Fibroblast of villous mesenchyme (primary cell): ENCODE results near the gene STK39. TPM values are rescaled to one million over a fixed set of nuclear protein-coding genes. Genes with fewer than 3 reads are reported as not detected.

Experiments used
- DNase-seq: peaks from one replicate; pipeline ENCODE4 v3.0.0-alpha.2; 2010; ENCODE audit warnings: low read depth
- H3K4me3 ChIP-seq: 2 replicates; pipeline ENCODE4 v1.5.1; 2011; ENCODE audit warnings: low read depth, mild to moderate bottlenecking, low read length
- total RNA-seq: library from RNA; depleted of rRNA; stranded (reverse); fragments of >200 nt; gene quantifications from 2 replicates; pipeline ENCODE4 v1.2.3, GENCODE V29; 2012
- TF ChIP-seq, protein P1 (sequence below): IDR thresholded peaks from 2 replicates; pipeline ENCODE4 v1.5.1; 2012; ENCODE audit warnings: low read depth, mild to moderate bottlenecking, low read length; ENCODE audit not compliant: insufficient read depth

STK39 gene
- total RNA-seq, 1 donor, result 27.2 TPM

GRCh38 chr2:167960089-167960747 is 287.2 kb downstream of the STK39 start:
- TF ChIP-seq, protein P1, sequence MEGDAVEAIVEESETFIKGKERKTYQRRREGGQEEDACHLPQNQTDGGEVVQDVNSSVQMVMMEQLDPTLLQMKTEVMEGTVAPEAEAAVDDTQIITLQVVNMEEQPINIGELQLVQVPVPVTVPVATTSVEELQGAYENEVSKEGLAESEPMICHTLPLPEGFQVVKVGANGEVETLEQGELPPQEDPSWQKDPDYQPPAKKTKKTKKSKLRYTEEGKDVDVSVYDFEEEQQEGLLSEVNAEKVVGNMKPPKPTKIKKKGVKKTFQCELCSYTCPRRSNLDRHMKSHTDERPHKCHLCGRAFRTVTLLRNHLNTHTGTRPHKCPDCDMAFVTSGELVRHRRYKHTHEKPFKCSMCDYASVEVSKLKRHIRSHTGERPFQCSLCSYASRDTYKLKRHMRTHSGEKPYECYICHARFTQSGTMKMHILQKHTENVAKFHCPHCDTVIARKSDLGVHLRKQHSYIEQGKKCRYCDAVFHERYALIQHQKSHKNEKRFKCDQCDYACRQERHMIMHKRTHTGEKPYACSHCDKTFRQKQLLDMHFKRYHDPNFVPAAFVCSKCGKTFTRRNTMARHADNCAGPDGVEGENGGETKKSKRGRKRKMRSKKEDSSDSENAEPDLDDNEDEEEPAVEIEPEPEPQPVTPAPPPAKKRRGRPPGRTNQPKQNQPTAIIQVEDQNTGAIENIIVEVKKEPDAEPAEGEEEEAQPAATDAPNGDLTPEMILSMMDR, result no peak
- no peak overlapping the region for H3K4me3 ChIP-seq
- no peak for DNase-seq

DNA sequence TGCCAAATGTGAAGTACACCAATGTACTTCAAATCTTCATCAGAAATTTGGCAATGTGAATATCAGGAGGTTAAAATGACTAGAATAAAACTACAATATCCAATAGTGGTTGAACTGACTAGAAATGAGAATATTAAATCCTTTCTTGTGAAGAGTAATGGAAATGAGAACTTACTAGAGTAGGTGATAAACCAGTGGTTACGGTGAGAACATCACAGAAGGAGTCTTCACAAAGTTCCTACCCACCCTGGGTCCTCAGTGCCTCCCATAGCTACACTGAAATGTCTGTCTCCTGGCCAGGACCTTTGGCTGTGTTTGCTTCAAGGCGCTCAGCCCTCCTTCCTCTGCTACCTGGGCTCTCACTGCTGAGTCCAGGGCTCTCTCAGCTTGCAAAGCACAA is 289.7 kb downstream of the STK39 start:
- H3K4me3 ChIP-seq, result no peak overlapping the region
- TF ChIP-seq, protein P1, result no peak
- DNase-seq, result no peak

- TF ChIP-seq, protein P1, result no peak
- no peak overlapping the region for H3K4me3 ChIP-seq
- DNase-seq, result no peak
Measured at GRCh38 chr2:167955264-167955906, 292.0 kb downstream of the STK39 start.

- DNase-seq, result no peak
- TF ChIP-seq, protein P1, result no peak
- no peak overlapping the region for H3K4me3 ChIP-seq
Measured at GRCh38 chr2:167954495-167954894, 292.9 kb downstream of the STK39 start.

DNA sequence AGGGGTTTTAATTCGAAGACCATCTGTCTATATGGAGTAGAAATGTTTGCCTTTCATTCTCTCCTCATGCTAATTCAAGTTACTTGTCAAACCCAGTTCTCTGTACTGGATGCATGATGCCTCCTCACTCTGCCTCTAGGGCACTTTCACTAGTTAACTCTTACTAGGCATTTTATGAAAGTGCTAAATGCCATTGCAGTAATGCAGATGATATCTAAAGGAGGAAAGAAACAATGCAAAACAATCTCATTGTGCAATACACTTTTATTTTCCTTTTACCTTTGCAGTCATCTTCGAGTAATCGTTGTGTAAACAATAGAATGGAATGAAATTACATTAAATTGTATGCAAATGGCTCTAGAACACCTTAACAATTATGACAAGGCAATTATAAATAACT is 293.6 kb downstream of the STK39 start:
- no peak overlapping the region for H3K4me3 ChIP-seq
- TF ChIP-seq, protein P1, result no peak
- DNase-seq, result no peak

DNA sequence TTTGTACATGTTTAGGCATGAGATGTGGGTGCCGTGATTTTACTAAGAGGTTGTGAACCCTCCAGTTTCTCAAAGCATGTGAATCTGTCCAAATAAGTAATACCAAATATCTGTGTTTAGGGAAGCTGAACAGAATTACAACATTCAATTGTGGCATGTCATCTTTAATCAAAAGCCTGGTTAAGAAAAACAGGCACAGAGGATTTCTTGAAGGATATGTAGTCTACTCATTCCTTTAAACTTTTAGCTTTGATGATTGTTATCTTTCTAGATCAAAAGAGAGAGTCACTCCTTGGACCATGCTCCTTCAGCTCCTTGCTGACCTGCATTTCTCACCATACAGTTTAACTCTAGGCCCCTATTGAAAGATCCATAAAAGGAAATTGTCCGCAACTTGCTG is 296.8 kb downstream of the STK39 start:
- DNase-seq, result no peak
- TF ChIP-seq, protein P1, result no peak
- no peak overlapping the region for H3K4me3 ChIP-seq
